K562 (cell line): Measurements from ENCODE around the gene KIF24. TPM values are rescaled to one million over a fixed set of nuclear protein-coding genes. Genes with fewer than 3 reads are reported as not detected.

Experiments used
- ATAC-seq: fragments of 200-7000 bp; cut with Tn5 transposase; 3 replicates; pipeline ENCODE4 v1.9.1; 2020; ENCODE audit warnings: moderate library complexity
- BruUV-seq: library from RNA; stranded (reverse); fragments of 400-500 nt; replicated peaks from 2 replicates; lab custom pipeline; 2021; lab: Mats Ljungman, UMichigan
- CTCF ChIA-PET: fragments of 300-600 bp; formaldehyde crosslinking; extraction: SDS; loops from one replicate; lab custom pipeline; 2021; ENCODE audit warnings: low intra/inter-chr PET ratio; lab: Yijun Ruan, JAX
- POLR2A ChIA-PET: fragments of 300-600, 350-650 bp; sonication (Branson Sonifier 250); formaldehyde crosslinking; extraction: SDS; loops from one replicate; lab custom pipeline; 2021; ENCODE audit warnings: antibody characterized with exemption, inconsistent platforms; lab: Yijun Ruan, JAX
- DNase-seq, 4 experiments: peaks; one replicate each; pipeline versions ENCODE4 v3.0.0 to v3.0.0-alpha.2; 2011 to 2018; ENCODE audit warnings: low spot score in 3 of 4, mixed read lengths in 3 of 4; ENCODE audit errors: extremely low read depth in 1 of 4
- FAIRE-seq: peaks from 2 replicates; lab custom pipeline; 2011; peaks lifted over from hg19 to GRCh38; lab: Jason Lieb, UNC
- H2AFZ ChIP-seq: 2 replicates; pipeline ENCODE4 v1.6.0; 2011; ENCODE audit warnings: low read depth, low read length, control low read depth, inconsistent platforms
- H3K27ac ChIP-seq: fragments of 200-600 bp; 3 replicates; pipeline ENCODE4 v1.8.0; 2011; ENCODE audit warnings: low read depth, mild to moderate bottlenecking, control low read depth, inconsistent platforms, low read length, moderate library complexity, mixed read lengths; ENCODE audit errors: extremely low read depth
- H3K27me3 ChIP-seq, 2 experiments: fragments of 300-600 bp in 1 of 2; 2 replicates in 1 of 2; 3 replicates in 1 of 2; pipeline versions ENCODE4 v1.6.0 to v1.8.0; 2011; ENCODE audit warnings: inconsistent platforms in 2 of 2, low read length in 2 of 2, mild to moderate bottlenecking in 1 of 2, mixed read lengths in 1 of 2, moderate library complexity in 1 of 2; ENCODE audit not compliant: control insufficient read depth in 2 of 2, insufficient read depth in 2 of 2
- H3K36me3 ChIP-seq: fragments of 300-600 bp; 3 replicates; pipeline ENCODE4 v1.8.0; 2011; ENCODE audit warnings: mild to moderate bottlenecking, low read length, inconsistent platforms; ENCODE audit not compliant: control insufficient read depth, insufficient read depth
- H3K4me1 ChIP-seq, 2 experiments: fragments of 200-600 bp in 1 of 2; replicated peaks in 1 of 2; 2 replicates in 1 of 2; 3 replicates in 1 of 2; pipeline versions ENCODE4 v1.5.1 to v1.8.0; 2011; ENCODE audit warnings: inconsistent platforms in 2 of 2, low read length in 2 of 2, mild to moderate bottlenecking in 1 of 2, mixed read lengths in 1 of 2, moderate library complexity in 1 of 2; ENCODE audit not compliant: control insufficient read depth in 2 of 2, insufficient read depth in 2 of 2
- H3K4me2 ChIP-seq: 2 replicates; pipeline ENCODE4 v1.6.1; 2011; ENCODE audit warnings: low read length, control low read depth, inconsistent platforms, mixed read lengths; ENCODE audit not compliant: insufficient read depth
- H3K4me3 ChIP-seq: fragments of 200-600 bp; sonication (generic), shearing (Covaris generic); 2 replicates; pipeline ENCODE4 v1.5.1; 2016; ENCODE audit warnings: control low read depth, inconsistent platforms
- H3K79me2 ChIP-seq: fragments of 200-600 bp; 3 replicates; pipeline ENCODE4 v1.8.0; 2011; ENCODE audit warnings: low read length, inconsistent platforms; ENCODE audit not compliant: control insufficient read depth, insufficient read depth
- H3K9ac ChIP-seq, 2 experiments: 2 replicates each; pipeline versions ENCODE4 v1.6.0 to v1.6.1; 2011; ENCODE audit warnings: low read depth in 2 of 2, low read length in 2 of 2, control low read depth in 1 of 2, inconsistent platforms in 1 of 2, mild to moderate bottlenecking in 1 of 2, mixed read lengths in 1 of 2; ENCODE audit not compliant: insufficient read depth in 1 of 2
- H3K9me1 ChIP-seq: one replicate; pipeline ENCODE4 v1.6.0; 2011; ENCODE audit warnings: inconsistent platforms, mild to moderate bottlenecking, low read length, moderate library complexity; ENCODE audit not compliant: control insufficient read depth, insufficient read depth
- H3K9me3 ChIP-seq: replicated peaks from 2 replicates; pipeline ENCODE4 v1.5.1; 2011; ENCODE audit warnings: low read depth, low read length, inconsistent platforms; ENCODE audit not compliant: control insufficient read depth, insufficient read depth
- H4K20me1 ChIP-seq: replicated peaks from 2 replicates; pipeline ENCODE4 v1.6.1; 2011; ENCODE audit warnings: low read length, inconsistent platforms, mixed read lengths; ENCODE audit not compliant: control insufficient read depth, insufficient read depth
- CBX2 ChIP-seq: fragments of 200-600 bp; sonication (generic); IDR thresholded peaks from one replicate; pipeline ENCODE4 v1.6.1; 2012; ENCODE audit warnings: mild to moderate bottlenecking, low read length, inconsistent platforms; ENCODE audit not compliant: insufficient read depth, poor library complexity, severe bottlenecking
- CXXC5 ChIP-seq: fragments of 250-450 bp; sonication (Bioruptor Pico); IDR thresholded peaks from 2 replicates; pipeline ENCODE4 v1.8.0; 2022; ENCODE audit warnings: inconsistent platforms, mild to moderate bottlenecking, moderate library complexity
- HCFC1 ChIP-seq: IDR thresholded peaks from 2 replicates; pipeline ENCODE4 v1.6.1; 2012; ENCODE audit warnings: low read depth, low read length, improper control_type of control experiment
- MNT ChIP-seq, 2 experiments: fragments of 450-650 bp; conservative IDR thresholded peaks; 2 replicates each; pipeline ENCODE4 v1.6.1; 2017; ENCODE audit warnings: mild to moderate bottlenecking in 2 of 2, moderate library complexity in 2 of 2
- NR2C2 ChIP-seq, 2 experiments: fragments of 200-800 bp in 1 of 2; sonication (Bioruptor generic) in 1 of 2; sonication (generic) in 1 of 2; formaldehyde crosslinking in 1 of 2; IDR thresholded peaks; 2 replicates each; pipeline versions ENCODE4 v1.6.1 to v1.8.0; 2016 to 2022; ENCODE audit warnings: mild to moderate bottlenecking in 1 of 2, missing compliant biosample characterization in 1 of 2, missing genetic modification characterization in 1 of 2, missing genetic modification reagents in 1 of 2
- NRF1 ChIP-seq, 2 experiments: fragments of 450-650 bp; IDR thresholded peaks in 1 of 2; conservative IDR thresholded peaks in 1 of 2; 2 replicates each; pipeline ENCODE4 v1.6.1; 2014; ENCODE audit warnings: mild to moderate bottlenecking in 2 of 2
- POLR2G ChIP-seq: fragments of 200-400 bp; formaldehyde crosslinking; IDR thresholded peaks from 2 replicates; pipeline ENCODE4 v1.6.1; 2017; ENCODE audit warnings: low read depth, mild to moderate bottlenecking, antibody characterized with exemption, low read length, moderate library complexity
- PTRF ChIP-seq: fragments of 450-650 bp; IDR thresholded peaks from 2 replicates; pipeline ENCODE4 v1.6.1; 2016; ENCODE audit warnings: mild to moderate bottlenecking, missing genetic modification characterization, missing compliant biosample characterization
- RBBP5 ChIP-seq: fragments of 200-600 bp; sonication (generic); IDR thresholded peaks from 2 replicates; pipeline ENCODE4 v1.6.1; 2012; ENCODE audit warnings: borderline replicate concordance, mild to moderate bottlenecking, low read length, control low read depth, inconsistent platforms; ENCODE audit not compliant: insufficient read depth, poor library complexity, severe bottlenecking
- RBFOX2 ChIP-seq: fragments of 200-400 bp; formaldehyde crosslinking; IDR thresholded peaks from 2 replicates; pipeline ENCODE4 v1.6.1; 2017; ENCODE audit warnings: low read depth, mild to moderate bottlenecking, low read length, moderate library complexity
- SNIP1 ChIP-seq: fragments of 450-650 bp; IDR thresholded peaks from 2 replicates; pipeline ENCODE4 v1.7.1; 2017; ENCODE audit warnings: low read depth, mild to moderate bottlenecking
- TBP ChIP-seq: optimal IDR thresholded peaks from 2 replicates; pipeline ENCODE3; 2011; ENCODE audit warnings: low read depth, low read length, improper control_type of control experiment
- TFAP4 ChIP-seq: sonication (generic); formaldehyde crosslinking; IDR thresholded peaks from 2 replicates; pipeline ENCODE4 v1.8.0; 2022; ENCODE audit warnings: missing genetic modification reagents, mild to moderate bottlenecking, moderate library complexity, borderline replicate concordance
- UBTF ChIP-seq, 2 experiments: IDR thresholded peaks; 2 replicates each; pipeline ENCODE4 v1.6.1; 2012; ENCODE audit warnings: improper control_type of control experiment in 2 of 2, low read depth in 2 of 2, low read length in 2 of 2, borderline replicate concordance in 1 of 2
- ZFPM2 ChIP-seq: fragments of 250-450 bp; sonication (Bioruptor Pico); IDR thresholded peaks from 2 replicates; pipeline ENCODE4 v1.5.1; 2022; ENCODE audit warnings: mild to moderate bottlenecking
- WGBS: fragments of 100-300 bp; shearing (Covaris generic); methylation state at CpG from one replicate; pipeline ENCODE4 v1.1.6; 2016; ENCODE audit warnings: low coverage, mixed read lengths; ENCODE audit not compliant: insufficient coverage; ENCODE audit errors: missing lambda C conversion rate; 5-methylcytosine and 5-hydroxymethylcytosine counted together
- in situ Hi-C: fragments of 300-500 bp; cut with MboI; formaldehyde crosslinking; loops from 4 replicates; pipeline ENCODE4 v1.15.0; 2018; ENCODE audit warnings: inconsistent platforms, mixed read lengths
- intact Hi-C: fragments of 100-400 bp; cut with micrococcal nuclease; formaldehyde crosslinking; loops from 2 replicates; pipeline ENCODE4 v1.14.2; 2022
- polyA plus RNA-seq, 8 experiments: library from polyadenylated mRNA; depleted of rRNA in 4 of 8; stranded (reverse) in 5 of 8; unstranded in 3 of 8; fragments of >200 nt; fragmentation: Nextera tagmentation in 2 of 8; fragmentation: Illumina TruSeq in 1 of 8; extraction: Ambion mirVana in 2 of 8; extraction: Trizol in 1 of 8; gene quantifications; 2 replicates each; pipeline versions ENCODE4 v1.2.1 to v1.2.3, GENCODE V29; 2011 to 2014; ENCODE audit warnings: inconsistent platforms in 1 of 8, missing spikeins in 1 of 8
- total RNA-seq, 7 experiments: library from RNA; depleted of rRNA in 6 of 7; stranded (reverse); fragments of >200 nt in 6 of 7; fragmentation: Illumina TruSeq in 2 of 7; extraction: Trizol in 2 of 7; gene quantifications; 2 replicates each; pipeline versions ENCODE4 v1.2.1 to v1.2.3, GENCODE V29; 2011 to 2021; ENCODE audit warnings: low replicate concordance in 1 of 7

KIF24 gene
- total and polyA plus RNA-seq, 9 of the 15 experiments (the other 6 are each of a cell fraction or from before 2014, with no cell fraction given): 0.63 to 5.8 (median 4.4) TPM

DNA sequence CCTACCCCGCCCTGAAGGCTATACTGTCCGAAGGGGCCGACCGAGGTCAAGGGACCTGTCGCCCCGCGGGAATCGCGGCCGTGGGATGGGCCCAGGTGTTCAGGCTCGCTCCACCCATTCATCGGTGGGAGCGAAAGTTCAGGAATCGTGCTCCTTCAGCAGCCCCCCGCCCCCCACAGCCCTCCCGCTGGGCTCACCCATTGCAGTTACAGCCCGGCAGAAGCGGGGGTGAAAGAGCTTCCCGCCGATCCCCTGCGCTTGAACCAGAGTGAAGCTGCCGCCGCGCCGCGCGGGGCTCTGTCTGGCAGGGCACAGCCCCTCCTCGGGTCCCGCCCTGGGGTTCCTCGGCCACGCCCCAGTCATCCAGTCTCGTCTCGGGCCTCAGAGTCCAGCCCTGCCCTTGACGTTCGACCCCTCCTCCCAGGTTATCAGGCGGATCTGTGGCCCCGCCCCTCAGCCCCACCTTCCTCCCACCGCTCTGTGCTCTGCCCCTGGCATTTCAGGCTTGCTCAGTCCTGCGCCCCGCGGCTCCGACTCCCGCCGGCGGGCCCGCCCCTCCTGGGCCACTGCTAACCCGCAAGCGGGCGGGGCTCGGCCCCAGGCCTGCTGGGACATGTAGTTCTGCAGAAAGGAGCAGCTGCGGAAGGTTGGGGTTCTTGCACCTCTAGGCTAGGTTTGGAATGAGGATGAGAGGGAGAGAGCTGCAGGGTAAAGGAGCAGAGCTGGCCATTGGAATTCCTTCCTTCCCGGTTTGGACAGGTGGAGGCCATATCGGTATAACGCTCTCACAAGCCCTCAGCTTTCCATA lies 47.7 kb upstream of the KIF24 start, which contains the start of gene MYORG:
Gene MYORG (minus strand): TSS at position 303 of the 808 bp plus-strand sequence. CDS start 3,955 bp downstream, outside the sequence.
- FAIRE-seq (peak; percentile 89), ATAC-seq (peak; percentile 92)
- POLR2A ChIA-PET: interaction anchor here (0.6 to 1.8 kb wide), 7 partner anchors 43 to 329 kb away, joined by 3 to 6 read pairs (median 3); no protein-coding TSS in a partner anchor
- TF ChIP-seq NRF1 (conservative IDR thresholded peaks at IDR 0.05 in 1 of 2, IDR thresholded peaks at IDR 0.05 in 1 of 2) (peak; percentile 84 to 87), SNIP1 (no peak), RBBP5 (peak; percentile 27), HCFC1 (peak; percentile 93), NR2C2 (CRISPR knock-in tag; IDR thresholded peaks at IDR 0.05) (peak; percentile 24; the same call in 1 of the 2 replicates), NR2C2 (tag; IDR thresholded peaks at IDR 0.05) (peak; percentile 91), ZFPM2 (CRISPR knock-in tag) (no peak), CXXC5 (CRISPR knock-in tag) (peak; percentile 60), RBFOX2 (peak; percentile 58), CBX2 (no peak), PTRF (tag) (no peak), POLR2G (peak; percentile 72), TBP (peak; percentile 18), MNT (conservative IDR thresholded peaks at IDR 0.05) (peak in 1 of 2 experiments; percentile 44; a peak in 2 of 4 replicates), UBTF (IDR thresholded peaks at IDR 0.05; ENCODE audit: borderline replicate concordance in 1 of 2, low read depth in 2 of 2, low read length in 2 of 2) (0 out of 4 replicates have a peak, but pooled peaks of 1 of the 2 experiments have one; percentile 37), TFAP4 (CRISPR knock-in tag) (peak; percentile 90)

More for the DNA sequence above, 47.7 kb upstream of the KIF24 start, which contains the start of gene MYORG:
- no TSS peak for BruUV-seq
- peak within 1 kb of the TSS; percentile 45 for H3K4me3 ChIP-seq
- peak within 1 kb of the TSS; percentile 98 for H2AFZ ChIP-seq
- peak within 1 kb of the TSS; percentile 81 for H3K4me2 ChIP-seq
- peak within 1 kb of the TSS; percentile 59 to 91 for H3K9ac ChIP-seq
- no peaks in the 10 kb centered on the region for H4K20me1 ChIP-seq
- CTCF ChIA-PET: no interaction called here
- intact Hi-C loops (no loop called here), in situ Hi-C loops (no loop called here)
- no peaks in the 10 kb centered on the region for H3K27me3 ChIP-seq
- peak; percentile 92 to 95 (median 94) for DNase-seq
- no peaks in the 10 kb centered on the region for H3K9me3 ChIP-seq
- peak within 1 kb of the TSS; percentile 60 for H3K27ac ChIP-seq
- H3K9me1 ChIP-seq: no peaks in the 10 kb centered on the region
- peaks cover 9 to 39% of the 10 kb centered on the region in 2 experiments; a peak in 4 of 5 replicates for H3K4me1 ChIP-seq
- no peaks in the 10 kb centered on the region for H3K36me3 ChIP-seq
- WGBS: 0% methylated on average over 17 of the region's 54 CpGs
- no peaks in the 10 kb centered on the region for H3K79me2 ChIP-seq
